Left ventricle myocardium inferior (tissue), 1 donor: ENCODE measurements around the gene COTL1. TPM values are rescaled to one million over a fixed set of nuclear protein-coding genes. Genes with fewer than 3 reads are reported as not detected.

Experiments
- DNase-seq: peaks from one replicate; pipeline ENCODE4 v3.0.0-alpha.2; 2020
- H3K27ac ChIP-seq: fragments of 200-600 bp; replicated peaks from 2 replicates; pipeline ENCODE4 v1.8.0; 2021
- H3K27me3 ChIP-seq: fragments of 200-600 bp; 2 replicates; pipeline ENCODE4 v1.8.0; 2021; ENCODE audit warnings: low read depth
- H3K36me3 ChIP-seq: fragments of 200-600 bp; 2 replicates; pipeline ENCODE4 v1.8.0; 2021
- H3K4me1 ChIP-seq: fragments of 200-600 bp; 2 replicates; pipeline ENCODE4 v1.8.0; 2021
- H3K4me3 ChIP-seq: fragments of 200-600 bp; 2 replicates; pipeline ENCODE4 v1.8.0; 2021; ENCODE audit warnings: mild to moderate bottlenecking, moderate library complexity
- H3K9me3 ChIP-seq: fragments of 200-600 bp; replicated peaks from 2 replicates; pipeline ENCODE4 v1.8.0; 2021
- CTCF ChIP-seq: fragments of 200-600 bp; IDR thresholded peaks from 2 replicates; pipeline ENCODE4 v1.8.0; 2021; ENCODE audit warnings: antibody characterized with exemption, mild to moderate bottlenecking, borderline replicate concordance
- intact Hi-C: fragments of 100-400 bp; cut with micrococcal nuclease; formaldehyde crosslinking; loops from one replicate; pipeline ENCODE4 v1.11.0; 2022
- total RNA-seq: library from RNA; stranded (reverse); fragmentation: NEBNext Ultra II Directional; extraction: Animal tissue kit (Norgen Biotek cat#: 25700); gene quantifications from one replicate; pipeline ENCODE4 v1.2.1, GENCODE V29; 2021
- donor health status: DM: no; HTN: yes; CAD: no; lungs with severe emphysema.

The COTL1 gene
- total RNA-seq, 1 donor from 2014 or later, result 13.3 TPM

DNA sequence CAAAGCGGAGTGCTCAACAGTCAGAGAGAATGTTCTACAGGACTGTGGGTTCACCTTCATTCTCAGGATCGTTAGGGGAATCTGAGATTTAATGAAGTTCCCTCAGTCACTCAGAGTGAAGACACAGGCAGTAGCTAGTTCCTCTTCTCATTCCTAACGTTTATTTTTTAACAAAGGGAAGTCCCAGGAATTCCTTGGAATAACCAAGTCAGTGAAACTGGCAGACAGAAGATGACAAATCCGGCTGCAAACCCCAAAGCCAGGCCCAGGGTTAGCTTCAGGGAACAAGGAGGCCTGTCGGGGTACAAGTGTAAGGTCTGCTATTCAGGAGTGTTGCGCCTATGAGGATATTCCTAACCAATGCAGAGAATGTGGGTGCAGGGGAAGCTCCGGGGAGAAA is 42.0 kb downstream of the COTL1 start:
- no peak for TF ChIP-seq CTCF
- DNase-seq, result no peak
- Histone ChIP-seq H3K4me1 (no peaks in the 10 kb centered on the region), H3K36me3 (no peaks in the 10 kb centered on the region), H3K27me3 (no peaks in the 10 kb centered on the region), H3K9me3 (peaks cover 2% of the 10 kb centered on the region), H3K4me3 (no peak overlapping the region), H3K27ac (no peak overlapping the region)
- intact Hi-C loops, result no loop called here

DNA sequence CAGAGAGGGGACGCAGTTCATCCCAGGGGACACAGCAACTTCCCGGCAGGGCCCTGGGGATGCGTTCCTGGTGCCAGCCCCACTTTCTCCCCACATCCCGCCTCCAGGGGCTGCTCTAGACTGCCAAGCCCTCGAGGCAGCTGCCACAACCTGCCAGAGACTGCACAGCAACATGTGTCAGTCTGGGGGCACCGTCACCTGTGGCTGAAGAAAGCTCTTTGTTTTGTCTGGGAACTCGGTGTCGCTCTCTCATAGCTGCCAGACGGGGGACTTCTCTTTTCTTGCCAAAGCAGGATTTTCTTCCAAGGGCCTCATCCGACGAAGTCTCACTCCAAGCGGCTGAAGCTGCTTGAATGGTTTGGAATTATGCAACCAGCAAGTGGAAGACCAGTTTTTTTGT is 43.7 kb downstream of the COTL1 start:
- intact Hi-C loops, result no loop called here
- no peak overlapping the region for H3K4me3 ChIP-seq
- no peaks in the 10 kb centered on the region for H3K36me3 ChIP-seq
- no peaks in the 10 kb centered on the region for H3K27me3 ChIP-seq
- no peak overlapping the region for H3K27ac ChIP-seq
- no peaks in the 10 kb centered on the region for H3K4me1 ChIP-seq
- no peak for DNase-seq
- peaks cover 18% of the 10 kb centered on the region for H3K9me3 ChIP-seq
- no peak for TF ChIP-seq CTCF

DNA sequence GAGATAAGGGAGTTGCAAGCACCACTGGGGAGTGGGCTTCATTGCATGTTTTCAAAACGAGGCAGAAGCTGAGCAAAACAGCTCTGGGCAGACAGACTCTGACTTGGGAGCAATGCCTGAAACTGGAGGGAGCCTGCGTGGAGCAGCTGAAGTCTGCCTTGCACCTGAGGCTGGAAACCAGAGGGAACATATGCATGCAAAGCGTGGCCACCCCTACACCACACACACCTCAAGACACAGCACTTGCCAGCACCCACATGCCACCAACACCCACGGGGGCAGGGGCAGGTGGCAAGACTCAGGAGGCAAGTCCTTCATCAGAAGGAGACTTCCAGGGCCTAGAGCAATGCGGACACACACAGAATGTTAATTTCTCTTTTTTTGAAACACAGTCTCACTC is 45.8 kb downstream of the COTL1 start:
- H3K4me3 ChIP-seq, result no peak overlapping the region
- H3K27ac ChIP-seq, result no peak overlapping the region
- TF ChIP-seq CTCF, result no peak
- intact Hi-C loops, result no loop called here
- H3K9me3 ChIP-seq, result peaks cover 18% of the 10 kb centered on the region
- no peak for DNase-seq
- H3K36me3 ChIP-seq, result no peaks in the 10 kb centered on the region
- H3K27me3 ChIP-seq, result no peaks in the 10 kb centered on the region
- H3K4me1 ChIP-seq, result no peaks in the 10 kb centered on the region

DNA sequence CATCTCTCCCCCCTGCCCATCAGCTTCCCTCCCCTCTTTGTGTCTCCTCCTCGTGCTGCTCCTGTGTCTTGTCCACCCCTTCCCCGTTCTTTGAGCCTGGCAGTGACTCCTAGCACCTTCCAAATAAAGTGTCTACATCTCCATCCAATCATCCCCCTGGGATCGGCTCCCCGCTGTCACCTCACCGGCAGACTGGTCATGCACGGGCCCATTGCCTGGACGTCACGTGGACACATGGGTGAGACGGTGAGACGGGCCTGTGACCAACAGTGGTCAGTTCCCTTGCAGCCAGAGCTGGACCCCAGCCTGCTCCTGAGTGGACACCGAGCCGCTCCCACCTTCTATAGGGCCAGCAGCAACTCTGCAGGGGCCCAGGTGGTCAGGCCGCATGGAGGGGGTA is 46.4 kb downstream of the COTL1 start:
- Histone ChIP-seq H3K27me3 (no peaks in the 10 kb centered on the region), H3K36me3 (no peaks in the 10 kb centered on the region), H3K27ac (no peak overlapping the region), H3K9me3 (peaks cover 18% of the 10 kb centered on the region), H3K4me3 (no peak overlapping the region), H3K4me1 (no peaks in the 10 kb centered on the region)
- TF ChIP-seq CTCF, result no peak
- intact Hi-C loops, result no loop called here
- no peak for DNase-seq

DNA sequence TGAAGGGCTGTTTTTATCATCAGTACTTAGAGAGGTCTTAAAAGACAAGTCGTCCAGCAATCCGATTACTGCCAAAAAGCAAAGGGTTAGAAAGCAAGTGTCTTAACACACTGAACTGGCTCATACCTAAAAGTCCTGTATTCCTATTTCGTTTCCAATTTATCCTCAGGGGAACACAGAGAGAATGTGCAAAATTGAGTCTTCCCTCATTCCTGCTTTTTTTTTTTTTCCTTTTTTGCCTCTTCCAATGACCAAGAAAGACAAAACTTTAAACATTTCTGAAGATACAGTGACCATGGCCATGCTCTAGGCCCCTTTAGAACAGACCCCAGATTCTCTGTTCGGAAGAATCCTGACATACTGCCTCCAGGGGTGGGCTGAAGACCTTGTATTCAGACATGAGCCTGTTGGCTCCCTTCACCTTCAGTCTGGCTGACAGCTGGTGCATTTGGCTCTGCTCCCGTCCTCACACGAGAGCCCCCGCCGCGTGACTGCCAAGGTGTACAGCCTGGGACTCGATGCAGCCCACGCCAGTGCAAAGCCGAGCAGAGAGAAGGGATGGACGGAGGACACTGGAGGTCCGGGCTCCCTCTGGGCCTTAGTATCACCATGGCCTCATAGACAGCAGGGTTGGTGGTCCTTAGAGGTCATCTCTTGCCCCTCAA is 47.0 kb downstream of the COTL1 start:
- Histone ChIP-seq H3K27ac (no peak overlapping the region), H3K4me1 (no peaks in the 10 kb centered on the region), H3K9me3 (peaks cover 18% of the 10 kb centered on the region), H3K36me3 (no peaks in the 10 kb centered on the region), H3K4me3 (no peak overlapping the region), H3K27me3 (no peaks in the 10 kb centered on the region)
- intact Hi-C loops, result no loop called here
- DNase-seq, result no peak
- TF ChIP-seq CTCF, result no peak
